SK-MEL-5 (cell line): Measurements from ENCODE around the gene FGF21. TPM values are rescaled to one million over a fixed set of nuclear protein-coding genes. Genes with fewer than 3 reads are reported as not detected.
"Not testable (repeated sequence)": the region's sequence is repeated elsewhere in the genome, so short reads cannot be mapped to it uniquely, and the experiment has no call there.

Source experiments
- DNase-seq: peaks from one replicate; pipeline ENCODE4 v3.0.0-alpha.2; 2016; ENCODE audit warnings: low read depth, low spot score
- in situ Hi-C: cut with HindIII; loops from 2 replicates; pipeline ENCODE4 v1.10.0; 2016; ENCODE audit warnings: low sequenced_read_pairs, high pct_unique_total_duplicates, low pct_unique_long_range_greater_than_20kb
- total RNA-seq: library from RNA; depleted of rRNA; stranded (reverse); fragments of >200 nt; shearing (Covaris generic); gene quantifications from 2 replicates; pipeline ENCODE4 v1.2.3, GENCODE V29; 2014

FGF21 gene
- total RNA-seq, 1 experiment from 2014 or later, result not detected

- DNase-seq, result peak; percentile 92
- in situ Hi-C loops, result no loop called here
Measured at GRCh38 chr19:48746738-48747575, 8.4 kb upstream of the FGF21 start, which contains the start of gene IZUMO1. Gene IZUMO1, minus strand, starts transcription at chr19:48746909. Its CDS starts 1,050 bp downstream, at chr19:48745859.

GRCh38 chr19:48749571-48750198 lies 5.6 kb upstream of the FGF21 start:
- no peak for DNase-seq
- in situ Hi-C loops, result no loop called here

- no peak for DNase-seq
- in situ Hi-C loops, result no loop called here
Measured at GRCh38 chr19:48750351-48750750, 5.0 kb upstream of the FGF21 start.

GRCh38 chr19:48750771-48751504 lies 4.4 kb upstream of the FGF21 start:
- no peak for DNase-seq
- in situ Hi-C loops, result no loop called here

GRCh38 chr19:48751845-48752495 lies 3.4 kb upstream of the FGF21 start:
- in situ Hi-C loops, result no loop called here

GRCh38 chr19:48752496-48753365 lies 2.6 kb upstream of the FGF21 start, which contains the start of gene FUT1:
Gene FUT1, minus strand, starts transcription at chr19:48752641. Its CDS starts 1,360 bp downstream, at chr19:48751281.
- no peak for DNase-seq
- in situ Hi-C loops, result no loop called here

More at GRCh38 chr19:48751845-48752495, 3.4 kb upstream of the FGF21 start:
- DNase-seq, result no peak

GRCh38 chr19:48755787-48756186 lies 463 bp downstream of the FGF21 start:
- no peak for DNase-seq
- in situ Hi-C loops, result no loop called here

- no peak for DNase-seq
- in situ Hi-C loops, result no loop called here
Measured at GRCh38 chr19:48756212-48756611, 888 bp downstream of the FGF21 start.

- no peak for DNase-seq
- in situ Hi-C loops, result no loop called here
Measured at GRCh38 chr19:48756686-48757085, 1.4 kb downstream of the FGF21 start.

GRCh38 chr19:48757089-48757675 lies 1.9 kb downstream of the FGF21 start:
- in situ Hi-C loops, result no loop called here
- no peak for DNase-seq

- in situ Hi-C loops, result no loop called here
Measured at GRCh38 chr19:48757741-48758144, 2.4 kb downstream of the FGF21 start.

GRCh38 chr19:48760504-48761205 lies 5.3 kb downstream of the FGF21 start:
- in situ Hi-C loops, result no loop called here
- no peak for DNase-seq

More at GRCh38 chr19:48757741-48758144, 2.4 kb downstream of the FGF21 start:
- no peak for DNase-seq

GRCh38 chr19:48765816-48766215 lies 10.5 kb downstream of the FGF21 start:
- in situ Hi-C loops, DNase-seq: not testable (repeated sequence)

- DNase-seq, in situ Hi-C loops: not testable (repeated sequence)
Measured at GRCh38 chr19:48768171-48768753, 12.9 kb downstream of the FGF21 start.

GRCh38 chr19:48768994-48769713 lies 13.8 kb downstream of the FGF21 start:
- in situ Hi-C loops, result no loop called here
- no peak for DNase-seq
